HL-60 (cell line): ENCODE data around the gene SPCS2.

Experiments used
- CTCF ChIP-seq: IDR thresholded peaks from one replicate; pipeline ENCODE4 v1.5.1; 2011; ENCODE audit warnings: low read length, control low read depth, inconsistent platforms; ENCODE audit not compliant: insufficient read depth
- POLR2AphosphoS5 ChIP-seq: IDR thresholded peaks from 2 replicates; pipeline ENCODE4 v1.6.1; 2012; ENCODE audit warnings: low read depth

DNA sequence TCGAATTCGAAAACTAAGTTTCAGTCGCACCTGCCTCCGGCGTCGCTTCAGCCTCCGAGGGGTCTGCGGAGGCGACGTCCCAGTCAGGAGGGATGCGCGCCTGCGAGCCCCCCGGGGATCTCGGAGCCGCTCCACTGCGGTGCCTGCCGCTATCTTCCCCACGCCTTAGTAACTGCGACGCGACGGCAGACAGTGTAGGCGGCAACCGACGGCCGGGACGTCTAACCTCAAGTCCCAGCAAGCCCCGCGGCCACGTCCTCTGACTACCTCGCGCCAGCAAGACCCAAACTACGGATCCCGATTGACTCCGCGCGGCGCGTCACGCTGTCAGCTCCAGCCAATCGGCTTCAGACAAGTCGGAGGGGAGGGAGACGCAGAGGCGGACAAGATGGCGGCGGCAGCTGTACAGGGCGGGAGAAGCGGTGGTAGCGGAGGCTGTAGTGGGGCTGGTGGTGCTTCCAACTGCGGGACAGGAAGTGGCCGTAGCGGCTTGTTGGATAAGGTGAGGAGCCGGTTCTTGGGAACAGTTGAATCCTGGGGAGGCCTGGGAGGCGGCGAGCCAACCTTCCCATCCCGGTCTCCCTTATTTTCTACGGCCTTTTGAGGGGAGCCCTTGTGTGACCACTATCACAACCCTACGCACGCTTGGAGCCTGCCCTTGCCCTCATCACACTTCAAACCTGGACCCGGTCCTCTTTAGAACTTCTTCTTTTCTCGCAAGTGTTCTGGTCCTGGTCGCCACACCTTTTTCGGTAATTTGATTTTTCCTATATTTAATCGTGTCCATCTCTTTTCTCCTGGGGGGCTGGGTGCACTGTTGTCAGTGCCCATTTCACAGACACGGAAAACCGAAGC is at the start of gene SPCS2, which contains the start of gene XRRA1:
- TF ChIP-seq CTCF (no peak), POLR2AphosphoS5 (peak; percentile 89)
